ENCODE data around the gene ATXN10. TPM values are rescaled to one million over a fixed set of nuclear protein-coding genes. Genes with fewer than 3 reads are reported as not detected.

ATXN10 gene
- total RNA-seq (2016; rRNA removed; fragmentation: Illumina TruSeq; extraction: Trizol) (60.1 and 136 TPM in 2 replicates), polyA plus RNA-seq (2011; rRNA removed) (162 and 194 TPM in 2 replicates), polyA minus RNA-seq (2011; rRNA and poly(A)+ RNA removed; ENCODE audit: low replicate concordance) (126 and 271 TPM in 2 replicates), Bru-seq, nascent RNA (percentile 89 among the genes with signal in this experiment), BruChase-seq, experiment 1, labeled RNA remaining after a 6-hour chase (percentile 80 among the genes with signal in this experiment), BruChase-seq, experiment 2, labeled RNA remaining after a 2-hour chase (percentile 84 among the genes with signal in this experiment)
- total RNA-seq (2016; cell fraction: cytosol; rRNA removed; fragmentation: Illumina TruSeq; extraction: Trizol; ENCODE audit: low read depth), result 427 and 465 TPM in 2 replicates
- 62.2 and 127 TPM in 2 replicates for total RNA-seq (2016; cell fraction: insoluble cytoplasmic fraction; rRNA removed; fragmentation: Illumina TruSeq; extraction: Trizol)
- 131 and 135 TPM in 2 replicates for total RNA-seq (2016; cell fraction: membrane; rRNA removed; fragmentation: Illumina TruSeq; extraction: Trizol)
- total RNA-seq (2016; cell fraction: nucleus; rRNA removed; fragmentation: Illumina TruSeq; extraction: Trizol), result 67.8 and 78.6 TPM in 2 replicates
- polyA plus RNA-seq (2011; cell fraction: cytosol; rRNA removed), result 81.2 and 134 TPM in 2 replicates
- 23.1 and 30.4 TPM in 2 replicates for polyA plus RNA-seq (2011; cell fraction: nucleus; rRNA removed)
- 126 and 155 TPM in 2 replicates for polyA plus RNA-seq (2012)
- polyA plus RNA-seq (2016; cell fraction: cytosol; fragmentation: Illumina TruSeq; extraction: Trizol; ENCODE audit: low read depth), result 16.3 and 18.9 TPM in 2 replicates
- polyA plus RNA-seq (2016; cell fraction: insoluble cytoplasmic fraction; fragmentation: Illumina TruSeq; extraction: Trizol; ENCODE audit: low read depth), result 227 and 248 TPM in 2 replicates
- polyA plus RNA-seq (2016; cell fraction: membrane; fragmentation: Illumina TruSeq; extraction: Trizol; ENCODE audit: low read depth), result 22.8 and 26.0 TPM in 2 replicates
- 96.5 and 111 TPM in 2 replicates for polyA plus RNA-seq (2016; cell fraction: nucleus; fragmentation: Illumina TruSeq; extraction: Trizol; ENCODE audit: insufficient read depth, low read depth)
- polyA minus RNA-seq (2011; cell fraction: cytosol; rRNA and poly(A)+ RNA removed), result 105 and 118 TPM in 2 replicates
- 95.1 and 136 TPM in 2 replicates for polyA minus RNA-seq (2011; cell fraction: nucleus; rRNA and poly(A)+ RNA removed)
- long read RNA-seq, experiment 1, transcript ATXN10-201 (12 exons, 3,329 nt), result major isoform, 155 of 170 reads
- long read RNA-seq, experiment 1, partial matches to known transcripts, result 5 of 170 reads
- long read RNA-seq, experiment 1, other reads (novel, unspliced or antisense), result 10 of 170 reads
- long read RNA-seq, experiment 2, transcript ATXN10-201 (12 exons, 3,329 nt), result major isoform, 167 of 282 reads
- long read RNA-seq, experiment 2, partial matches to known transcripts, result 80 of 282 reads
- long read RNA-seq, experiment 2, other reads (novel, unspliced or antisense), result 35 of 282 reads

- H3K9ac ChIP-seq (ENCODE audit: insufficient read depth, low read depth, low read length), result peak within 1 kb of the TSS; percentile 92
- H3K4me1 ChIP-seq (ENCODE audit: insufficient read depth, low read length), result peaks cover 70% of the 10 kb centered on the region
- H3K4me3 ChIP-seq (replicated peaks in 1 of 3; ENCODE audit: insufficient read depth in 1 of 3, low read depth in 2 of 3, low read length in 3 of 3), result peak within 1 kb of the TSS; percentile 60 to 97 (median 74)
- peak within 1 kb of the TSS; percentile 85 for H3K27ac ChIP-seq (ENCODE audit: extremely low read length, insufficient read depth, low read length)
- CTCF ChIA-PET (ENCODE audit: low intra/inter-chr PET ratio, low total read pairs), result no interaction called here
- no TSS peak for BruUV-seq (replicated peaks)
- in situ Hi-C loops (cut with HindIII; ENCODE audit: extremely low pct_ligation_motif_present, low pct_unique_long_range_greater_than_20kb), result no loop called here
- no peak within 1 kb of the TSS for H2AFZ ChIP-seq (ENCODE audit: low read length)
- no peaks in the 10 kb centered on the region for H3K27me3 ChIP-seq (ENCODE audit: control insufficient read depth in 1 of 2, insufficient read depth in 2 of 2, low read length in 2 of 2)
- H3K9me3 ChIP-seq (ENCODE audit: low read length), result no peaks in the 10 kb centered on the region
- FAIRE-seq (no peak), ATAC-seq (peak; percentile 87), DNase-seq (ENCODE audit: low spot score) (peak; percentile 49)
- H3K36me3 ChIP-seq (replicated peaks in 1 of 2; ENCODE audit: control insufficient read depth in 1 of 2, insufficient read depth in 2 of 2, low read length in 2 of 2), result peaks cover 2 to 6% of the 10 kb centered on the region in 2 experiments; a peak in 4 of 5 replicates
- H3K79me2 ChIP-seq (ENCODE audit: insufficient read depth, low read length), result peaks cover 52% of the 10 kb centered on the region
- POLR2A ChIA-PET, result interaction anchor here (1.0 to 1.6 kb wide), 3 partner anchors 15 to 38 kb away, joined by 3 to 7 read pairs (median 5); no protein-coding TSS in a partner anchor
- peak within 1 kb of the TSS; percentile 90 for H3K4me2 ChIP-seq (ENCODE audit: low read depth, low read length)
- intact Hi-C loops (cut with micrococcal nuclease; ENCODE audit: unreplicated experiment), result loop anchor here (2.0 kb wide), 1 partner anchor 19 kb away; no protein-coding TSS in a partner anchor
- peaks cover 18% of the 10 kb centered on the region for H4K20me1 ChIP-seq (ENCODE audit: insufficient read depth, low read length)
- WGBS (ENCODE audit: low lambda C conversion rate), result under 1% methylated on average over 24 of the region's 89 CpGs
- TF ChIP-seq KLF11 (CRISPR knock-in tag; IDR thresholded peaks at IDR 0.05) (no peak), MXD3 (CRISPR knock-in tag; IDR thresholded peaks at IDR 0.05) (peak; percentile 53; the same call in 1 of the 2 replicates), ZMAT3 (CRISPR knock-in tag; conservative IDR thresholded peaks at IDR 0.05) (0 out of 2 replicates have a peak, but pooled peaks have one; percentile 30), MXI1 (IDR thresholded peaks at IDR 0.05; ENCODE audit: borderline replicate concordance, low read depth, low read length) (no peak; the same call in 2 of the 3 replicates), BRD4 (CRISPR knock-in tag; IDR thresholded peaks at IDR 0.05) (no peak), MIER2 (CRISPR knock-in tag; IDR thresholded peaks at IDR 0.05) (no peak), ZNF510 (CRISPR knock-in tag; IDR thresholded peaks at IDR 0.05; ENCODE audit: low read depth) (no peak), ZZZ3 (CRISPR knock-in tag; IDR thresholded peaks at IDR 0.05; ENCODE audit: borderline replicate concordance) (0 out of 2 replicates have a peak, but pooled peaks have one; percentile 30), KDM4B (CRISPR knock-in tag; IDR thresholded peaks at IDR 0.05) (no peak), NR0B2 (CRISPR knock-in tag; IDR thresholded peaks at IDR 0.05) (no peak), ZNF446 (CRISPR knock-in tag; IDR thresholded peaks at IDR 0.05) (no peak; the same call in none of the 2 replicates), IRF2 (CRISPR knock-in tag; IDR thresholded peaks at IDR 0.05) (no peak), SMAD3 (CRISPR knock-in tag; IDR thresholded peaks at IDR 0.05) (no peak), ZNF354B (CRISPR knock-in tag; IDR thresholded peaks at IDR 0.05) (no peak)
- TF ChIP-seq, protein P1, sequence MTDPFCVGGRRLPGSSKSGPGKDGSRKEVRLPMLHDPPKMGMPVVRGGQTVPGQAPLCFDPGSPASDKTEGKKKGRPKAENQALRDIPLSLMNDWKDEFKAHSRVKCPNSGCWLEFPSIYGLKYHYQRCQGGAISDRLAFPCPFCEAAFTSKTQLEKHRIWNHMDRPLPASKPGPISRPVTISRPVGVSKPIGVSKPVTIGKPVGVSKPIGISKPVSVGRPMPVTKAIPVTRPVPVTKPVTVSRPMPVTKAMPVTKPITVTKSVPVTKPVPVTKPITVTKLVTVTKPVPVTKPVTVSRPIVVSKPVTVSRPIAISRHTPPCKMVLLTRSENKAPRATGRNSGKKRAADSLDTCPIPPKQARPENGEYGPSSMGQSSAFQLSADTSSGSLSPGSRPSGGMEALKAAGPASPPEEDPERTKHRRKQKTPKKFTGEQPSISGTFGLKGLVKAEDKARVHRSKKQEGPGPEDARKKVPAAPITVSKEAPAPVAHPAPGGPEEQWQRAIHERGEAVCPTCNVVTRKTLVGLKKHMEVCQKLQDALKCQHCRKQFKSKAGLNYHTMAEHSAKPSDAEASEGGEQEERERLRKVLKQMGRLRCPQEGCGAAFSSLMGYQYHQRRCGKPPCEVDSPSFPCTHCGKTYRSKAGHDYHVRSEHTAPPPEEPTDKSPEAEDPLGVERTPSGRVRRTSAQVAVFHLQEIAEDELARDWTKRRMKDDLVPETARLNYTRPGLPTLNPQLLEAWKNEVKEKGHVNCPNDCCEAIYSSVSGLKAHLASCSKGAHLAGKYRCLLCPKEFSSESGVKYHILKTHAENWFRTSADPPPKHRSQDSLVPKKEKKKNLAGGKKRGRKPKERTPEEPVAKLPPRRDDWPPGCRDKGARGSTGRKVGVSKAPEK (CRISPR knock-in tag; IDR thresholded peaks at IDR 0.05; ENCODE audit: borderline replicate concordance), result no peak
Measured at GRCh38 chr22:45671783-45672563, at the start of gene ATXN10. Gene ATXN10 (plus strand): TSS chr22:45671834. CDS start chr22:45672064, 230 bp downstream.

Data from HepG2 (cell line).